NCI-H2227 treated with DMSO at 0.1 percent for 48 hours (cell line): ENCODE results near the gene C1QTNF7.

Experiments used
- DNase-seq: peaks from one replicate; lab custom pipeline; 2025; lab: John Stamatoyannopoulos, UW

The C1QTNF7 gene

GRCh38 chr4:15427701-15428100 is at the start of gene C1QTNF7:
Gene C1QTNF7 (plus strand): TSS chr4:15428033. CDS start chr4:15435744, 7,711 bp downstream.
- no peak for DNase-seq

GRCh38 chr4:15378062-15378461 is 49.8 kb upstream of the C1QTNF7 start:
- no peak for DNase-seq

GRCh38 chr4:15378493-15378892 is 49.3 kb upstream of the C1QTNF7 start:
- DNase-seq = no peak

DNA sequence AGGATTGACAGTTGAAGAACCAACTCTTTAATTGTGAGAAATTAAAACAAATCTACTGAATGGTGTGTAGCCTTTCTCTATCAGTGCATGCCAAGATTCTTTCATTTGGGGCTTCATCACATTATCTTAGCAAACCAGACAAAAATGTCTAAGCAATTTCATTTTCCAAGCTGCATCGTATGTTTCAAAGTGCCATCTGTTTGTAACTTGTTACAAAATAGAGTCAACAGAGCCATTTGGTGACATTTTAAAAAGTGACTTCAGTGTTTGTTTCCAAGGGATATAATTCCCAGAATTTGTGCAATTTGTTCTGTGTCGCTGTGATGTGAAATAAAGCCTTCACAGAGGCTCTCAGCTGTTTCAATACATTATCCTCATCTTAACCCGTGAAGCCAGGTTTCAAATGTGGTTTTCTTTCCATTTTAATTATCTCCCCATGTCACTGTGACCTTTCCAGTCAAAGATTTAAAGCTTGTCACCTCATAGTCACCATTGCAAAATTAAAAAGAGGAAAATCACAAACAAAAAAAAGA is 46.0 kb upstream of the C1QTNF7 start:
- no peak for DNase-seq

GRCh38 chr4:15382669-15383273 is 45.1 kb upstream of the C1QTNF7 start:
- no peak for DNase-seq

GRCh38 chr4:15385515-15385914 is 42.3 kb upstream of the C1QTNF7 start:
- no peak for DNase-seq

GRCh38 chr4:15385928-15386327 is 41.9 kb upstream of the C1QTNF7 start:
- DNase-seq = no peak

DNA sequence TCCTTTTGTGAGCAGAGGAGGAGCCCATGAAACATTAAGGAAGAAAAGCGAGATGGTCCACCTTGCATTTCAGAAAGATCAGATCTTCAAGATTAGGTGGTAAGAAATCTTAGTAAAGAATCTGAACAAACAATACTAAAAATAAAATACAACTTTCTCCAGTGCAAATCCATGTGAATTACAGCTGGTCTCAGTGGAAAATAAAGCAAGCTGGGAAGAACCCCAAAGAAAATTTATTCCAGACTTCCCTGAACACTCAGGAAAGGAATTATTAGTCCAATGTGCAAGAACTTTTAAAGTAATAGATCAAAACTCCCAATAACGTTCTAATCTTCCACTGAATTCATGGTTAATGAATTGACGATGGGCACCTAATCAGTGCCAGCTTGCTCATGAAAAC is 37.3 kb upstream of the C1QTNF7 start:
- no peak for DNase-seq

GRCh38 chr4:15392053-15392805 is 35.6 kb upstream of the C1QTNF7 start:
- no peak for DNase-seq

DNA sequence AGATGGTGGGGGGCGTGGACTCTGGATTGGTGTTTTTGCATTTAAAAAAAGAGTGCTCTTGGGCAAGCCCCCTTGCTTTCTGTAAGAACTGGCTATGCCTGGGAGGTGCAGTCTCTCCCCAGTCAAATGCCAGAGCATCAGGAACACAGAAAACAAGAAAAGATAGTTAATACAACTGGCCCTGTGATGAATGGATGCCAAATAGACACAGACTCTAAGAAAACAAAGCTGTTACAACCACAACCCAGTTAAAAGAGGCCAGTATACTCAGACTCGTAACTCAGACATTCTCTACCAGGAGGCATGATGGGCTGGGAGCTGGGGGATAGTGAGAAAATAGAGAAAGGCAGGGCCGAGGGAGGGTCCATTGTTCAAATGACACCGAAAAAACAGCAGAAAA is 32.5 kb upstream of the C1QTNF7 start:
- no peak for DNase-seq

DNA sequence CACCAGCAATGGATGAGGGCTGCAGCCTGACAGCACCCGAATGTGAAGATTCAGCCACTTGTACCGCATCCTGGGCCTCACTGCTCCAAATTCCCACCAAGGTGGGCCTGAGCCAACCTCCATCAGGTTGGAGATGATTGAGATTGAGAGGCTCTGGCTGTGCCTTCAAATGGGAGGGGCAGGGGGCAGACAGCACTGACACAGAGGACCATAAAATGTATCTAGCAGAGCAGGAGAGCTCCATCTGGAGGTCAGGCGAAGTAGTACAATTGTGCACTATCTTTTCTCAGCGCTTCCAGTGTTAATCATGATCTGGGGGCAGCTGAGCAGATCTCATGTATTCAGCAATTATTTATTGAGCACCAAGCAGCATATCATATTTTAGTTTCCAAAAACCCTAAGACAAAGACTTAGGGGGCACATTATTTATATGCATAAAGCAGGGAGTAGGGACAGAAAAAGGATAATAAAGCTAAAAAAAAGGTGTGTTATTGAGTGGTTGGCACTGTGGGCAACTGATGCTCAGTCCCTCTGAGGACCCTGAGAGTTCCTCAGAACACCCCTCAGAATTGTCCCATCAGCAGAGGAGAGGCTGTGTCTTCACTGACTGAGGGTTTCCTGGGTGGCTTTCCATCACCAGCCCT is 31.6 kb upstream of the C1QTNF7 start:
- no peak for DNase-seq

- no peak for DNase-seq
Measured at GRCh38 chr4:15398001-15398400, 29.8 kb upstream of the C1QTNF7 start.

GRCh38 chr4:15398732-15399131 is 29.1 kb upstream of the C1QTNF7 start:
- no peak for DNase-seq

DNA sequence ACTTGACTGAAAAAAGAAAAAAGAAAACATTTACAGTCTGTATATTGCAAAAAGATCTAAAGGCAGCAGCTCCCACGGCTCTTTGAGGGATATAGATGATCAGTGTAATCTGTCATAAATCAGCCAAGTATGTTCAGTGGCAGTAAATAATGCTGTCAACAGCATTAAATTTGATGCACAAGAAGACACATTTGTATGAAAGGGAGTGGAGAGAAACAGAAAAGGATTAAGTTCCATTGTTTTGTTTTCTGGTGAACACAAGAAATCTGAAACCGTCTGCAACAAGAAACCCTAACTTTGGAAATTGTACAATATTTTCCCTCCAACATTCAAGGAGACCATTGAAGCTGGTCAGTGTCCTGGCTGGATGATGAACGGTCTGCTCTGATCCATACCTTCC is 27.6 kb upstream of the C1QTNF7 start:
- DNase-seq = no peak

DNA sequence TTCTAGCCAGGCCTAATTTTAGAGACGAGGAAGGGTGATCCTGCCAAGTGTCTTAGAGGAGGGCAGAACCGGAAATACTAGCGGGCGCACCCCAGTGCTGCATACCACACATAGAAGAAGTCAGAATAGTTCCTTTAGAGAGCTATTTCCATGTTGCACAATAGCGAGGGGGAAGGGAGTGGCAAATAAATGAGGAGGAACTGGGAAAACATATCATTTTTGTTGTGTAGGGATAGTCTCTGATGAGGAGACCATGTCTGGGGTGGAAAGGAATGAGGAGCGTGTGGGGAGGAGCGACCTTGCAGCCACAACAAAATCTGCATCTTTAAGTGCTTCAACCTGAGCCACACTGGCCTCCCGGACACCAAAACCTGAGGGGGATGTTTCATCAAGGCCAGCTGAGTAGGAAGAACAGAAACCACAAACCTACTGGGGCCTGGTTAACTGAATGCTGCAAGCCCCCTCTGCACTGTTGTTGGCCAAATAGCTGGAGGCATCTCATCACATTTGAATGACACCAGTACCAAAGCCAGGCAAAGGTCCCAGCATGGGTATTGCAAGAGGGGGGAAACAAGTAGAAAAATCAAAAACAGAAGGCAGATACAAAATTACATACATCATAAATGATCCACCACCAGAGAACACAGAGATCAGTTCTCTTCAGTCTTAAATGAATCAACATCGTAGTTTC is 26.7 kb upstream of the C1QTNF7 start:
- no peak for DNase-seq

- no peak for DNase-seq
Measured at GRCh38 chr4:15402146-15402545, 25.7 kb upstream of the C1QTNF7 start.

GRCh38 chr4:15402974-15403373 is 24.9 kb upstream of the C1QTNF7 start:
- DNase-seq = no peak

- DNase-seq = no peak
Measured at GRCh38 chr4:15405018-15405417, 22.8 kb upstream of the C1QTNF7 start.

DNA sequence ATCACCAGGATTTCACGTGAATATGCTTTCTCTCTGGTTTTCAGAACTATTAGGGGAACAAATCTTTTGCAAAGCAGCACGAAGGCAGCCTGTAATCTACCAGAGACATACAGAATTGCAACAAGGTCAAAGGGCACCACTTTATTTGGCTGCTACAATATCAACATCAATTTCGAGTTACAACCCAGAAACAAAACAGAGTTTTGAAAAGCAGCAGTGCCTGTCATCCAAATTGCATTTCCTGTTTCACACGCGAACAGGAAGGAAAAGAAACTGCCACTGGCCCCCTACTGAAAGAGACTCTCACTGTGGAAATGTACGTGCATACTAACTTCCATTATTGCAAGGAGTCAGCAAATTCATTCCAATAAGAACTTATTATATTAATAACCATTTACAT is 17.1 kb upstream of the C1QTNF7 start:
- DNase-seq = no peak

DNA sequence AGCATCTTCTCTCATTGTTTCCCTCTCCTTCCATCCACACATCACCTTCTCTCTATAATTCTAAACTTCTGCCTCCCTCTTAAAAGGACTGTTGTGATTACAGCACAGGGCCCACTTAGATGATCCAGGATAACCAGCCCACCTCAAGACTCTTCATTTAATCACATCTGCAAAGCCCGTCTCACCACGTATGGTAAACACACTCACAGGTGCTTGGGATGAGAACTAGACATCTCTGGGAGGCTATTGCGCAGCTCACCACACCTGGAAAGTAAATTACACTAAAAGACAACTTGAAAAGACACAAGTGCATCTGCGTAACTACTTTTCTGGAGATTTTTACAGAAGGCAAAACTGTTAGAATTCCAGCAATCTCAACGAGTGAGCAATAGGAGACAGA is 15.4 kb upstream of the C1QTNF7 start:
- DNase-seq = no peak

DNA sequence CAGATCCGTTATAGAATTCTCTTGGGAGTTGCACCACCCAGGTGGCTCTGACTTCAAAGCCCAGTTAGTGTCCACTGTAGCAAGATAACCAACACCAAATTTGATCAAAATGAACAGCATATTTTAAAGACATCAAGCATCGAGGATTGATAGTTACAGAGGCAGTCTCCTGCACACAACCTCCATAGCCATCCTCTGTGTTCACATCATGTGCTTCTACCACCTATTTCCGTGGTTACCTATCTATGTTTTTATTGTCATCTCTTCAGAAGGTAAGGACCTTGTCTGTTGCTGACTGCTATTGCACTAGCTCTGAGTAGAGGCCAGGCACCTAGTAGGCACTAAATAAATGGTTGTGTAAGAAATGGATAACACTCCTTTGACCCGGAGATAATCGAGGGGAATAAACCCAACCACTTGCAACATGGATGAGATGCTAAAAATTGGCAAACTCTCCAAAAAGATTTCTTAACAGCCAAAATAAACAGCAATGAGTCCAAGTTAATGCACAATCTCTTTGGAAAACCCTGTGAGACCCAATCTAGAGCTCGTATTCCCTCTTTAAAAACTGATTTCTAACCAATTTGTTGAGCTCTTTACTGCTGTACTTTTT is 14.7 kb upstream of the C1QTNF7 start:
- no peak for DNase-seq

- no peak for DNase-seq
Measured at GRCh38 chr4:15413623-15414019, 14.2 kb upstream of the C1QTNF7 start.
